Prostate gland (tissue), 2 donors: ENCODE results near the gene SMIM15. TPM values are rescaled to one million over a fixed set of nuclear protein-coding genes. Genes with fewer than 3 reads are reported as not detected.
A peak's percentile ranks its signal among the peaks of the same experiment; 100 is the strongest.

Source experiments
- DNase-seq: peaks from one replicate; pipeline ENCODE4 v3.0.0-alpha.2; 2019; ENCODE audit warnings: low spot score
- H3K27ac ChIP-seq, 2 donors: fragments of 200-600 bp; sonication (generic); 2 replicates each; pipeline ENCODE4 v1.5.1; 2017 to 2019
- H3K27me3 ChIP-seq: fragments of 200-600 bp; sonication (generic); replicated peaks from 2 replicates; pipeline ENCODE4 v1.5.1; 2019; ENCODE audit not compliant: insufficient read depth
- H3K36me3 ChIP-seq, 2 donors: fragments of 200-600 bp; sonication (generic); 1 replicate in 1 of 2; 2 replicates in 1 of 2; pipeline versions ENCODE4 v1.5.1 to v1.8.1; 2017 to 2019
- H3K4me1 ChIP-seq: fragments of 200-600 bp; sonication (generic); replicated peaks from 2 replicates; pipeline ENCODE4 v1.5.1; 2019
- H3K4me3 ChIP-seq, 2 donors: fragments of 200-600 bp; sonication (generic); 2 replicates each; pipeline ENCODE4 v1.5.1; 2017 to 2019
- H3K9me3 ChIP-seq: fragments of 200-600 bp; sonication (generic); 2 replicates; pipeline ENCODE4 v1.5.1; 2017
- POLR2A ChIP-seq: fragments of 450-650 bp; IDR thresholded peaks from one replicate; pipeline ENCODE4 v1.6.1; 2016; ENCODE audit warnings: antibody characterized with exemption, mild to moderate bottlenecking
- POLR2AphosphoS5 ChIP-seq: sonication (generic); formaldehyde crosslinking; IDR thresholded peaks from one replicate; pipeline ENCODE4 v1.6.1; 2017; ENCODE audit warnings: antibody characterized with exemption
- WGBS: methylation state at CpG from one replicate; pipeline ENCODE4 v1.1.5; 2018; 5-methylcytosine and 5-hydroxymethylcytosine counted together
- intact Hi-C: fragments of 100-400 bp; cut with DNase I; formaldehyde crosslinking; loops from one replicate; pipeline ENCODE4 v1.14.2; 2022
- total RNA-seq, 2 donors: library from RNA; depleted of rRNA; stranded (reverse); fragments of >200 nt; gene quantifications; one replicate each; pipeline ENCODE4 v1.1.0, GENCODE V29; 2016
- TF ChIP-seq, protein P1 (sequence below), 4 experiments: fragments of 200-600 bp in 2 of 4; fragments of 450-650 bp in 2 of 4; sonication (generic) in 2 of 4; IDR thresholded peaks; 1 replicate in 3 of 4; 2 replicates in 1 of 4; pipeline ENCODE4 v1.5.1; 2016 to 2019; ENCODE audit warnings: antibody characterized with exemption in 4 of 4, mild to moderate bottlenecking in 2 of 4, moderate library complexity in 2 of 4

Gene SMIM15
- total RNA-seq, 2 donors from 2014 or later = 30.0 to 53.1 TPM

DNA sequence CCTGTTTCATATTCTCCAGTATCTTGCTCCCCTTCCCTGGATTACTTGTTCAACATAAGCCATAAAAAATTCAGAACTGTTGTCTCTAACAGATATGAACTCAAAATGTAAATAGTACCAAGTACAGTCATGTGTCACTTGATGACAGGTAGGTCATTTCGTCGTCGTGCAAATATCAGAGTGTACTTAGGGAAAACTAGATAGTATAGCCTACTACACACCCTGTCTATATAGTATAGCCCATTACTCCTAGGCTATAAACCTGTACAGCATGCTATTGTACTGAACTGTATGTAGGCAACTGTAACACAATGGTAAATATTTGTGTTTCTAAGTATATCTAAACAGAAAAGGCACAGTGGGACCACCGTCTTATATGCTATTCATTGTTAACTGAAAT lies 39.1 kb downstream of the SMIM15 start:
- intact Hi-C loops = no loop called here
- no peak for TF ChIP-seq POLR2A
- peak; percentile 39 for TF ChIP-seq POLR2AphosphoS5
- TF ChIP-seq, protein P1, sequence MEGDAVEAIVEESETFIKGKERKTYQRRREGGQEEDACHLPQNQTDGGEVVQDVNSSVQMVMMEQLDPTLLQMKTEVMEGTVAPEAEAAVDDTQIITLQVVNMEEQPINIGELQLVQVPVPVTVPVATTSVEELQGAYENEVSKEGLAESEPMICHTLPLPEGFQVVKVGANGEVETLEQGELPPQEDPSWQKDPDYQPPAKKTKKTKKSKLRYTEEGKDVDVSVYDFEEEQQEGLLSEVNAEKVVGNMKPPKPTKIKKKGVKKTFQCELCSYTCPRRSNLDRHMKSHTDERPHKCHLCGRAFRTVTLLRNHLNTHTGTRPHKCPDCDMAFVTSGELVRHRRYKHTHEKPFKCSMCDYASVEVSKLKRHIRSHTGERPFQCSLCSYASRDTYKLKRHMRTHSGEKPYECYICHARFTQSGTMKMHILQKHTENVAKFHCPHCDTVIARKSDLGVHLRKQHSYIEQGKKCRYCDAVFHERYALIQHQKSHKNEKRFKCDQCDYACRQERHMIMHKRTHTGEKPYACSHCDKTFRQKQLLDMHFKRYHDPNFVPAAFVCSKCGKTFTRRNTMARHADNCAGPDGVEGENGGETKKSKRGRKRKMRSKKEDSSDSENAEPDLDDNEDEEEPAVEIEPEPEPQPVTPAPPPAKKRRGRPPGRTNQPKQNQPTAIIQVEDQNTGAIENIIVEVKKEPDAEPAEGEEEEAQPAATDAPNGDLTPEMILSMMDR (IDR thresholded peaks at IDR 0.05) = no peak
- 45% methylated on average over 4 of the region's 4 CpGs for WGBS
- no peak for DNase-seq
- Histone ChIP-seq H3K4me3 (no peak overlapping the region), H3K4me1 (no peaks in the 10 kb centered on the region), H3K9me3 (no peaks in the 10 kb centered on the region), H3K27ac (no peak overlapping the region), H3K27me3 (no peaks in the 10 kb centered on the region), H3K36me3 (no peaks in the 10 kb centered on the region)

DNA sequence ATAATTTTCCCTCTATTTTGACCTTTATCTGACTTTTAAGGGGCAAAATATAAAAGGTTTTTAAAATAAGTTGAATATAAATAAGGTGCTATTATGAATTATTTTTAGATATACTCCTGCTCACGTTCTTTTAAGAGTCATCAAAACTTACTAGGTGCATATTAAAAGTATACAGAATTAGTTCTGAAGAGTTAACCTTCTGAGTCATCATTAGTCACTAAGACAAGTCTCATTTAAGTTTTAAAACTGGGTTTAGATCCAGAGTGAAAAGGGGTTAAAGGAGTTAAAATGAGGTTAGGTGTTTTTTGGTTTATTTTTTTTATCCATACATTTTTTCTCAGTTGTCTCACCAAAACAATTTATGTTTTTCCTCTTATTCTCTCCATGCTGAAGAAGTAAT lies 41.7 kb downstream of the SMIM15 start:
- Histone ChIP-seq H3K27ac (no peak overlapping the region), H3K27me3 (no peaks in the 10 kb centered on the region), H3K4me3 (no peak overlapping the region), H3K4me1 (no peaks in the 10 kb centered on the region), H3K36me3 (no peaks in the 10 kb centered on the region), H3K9me3 (no peaks in the 10 kb centered on the region)
- intact Hi-C loops = no loop called here
- no peak for DNase-seq
- WGBS = 79% methylated on average over 1 of the region's 1 CpG
- TF ChIP-seq, protein P1 (IDR thresholded peaks at IDR 0.05) = no peak
- TF ChIP-seq POLR2AphosphoS5 (no peak), POLR2A (no peak)

DNA sequence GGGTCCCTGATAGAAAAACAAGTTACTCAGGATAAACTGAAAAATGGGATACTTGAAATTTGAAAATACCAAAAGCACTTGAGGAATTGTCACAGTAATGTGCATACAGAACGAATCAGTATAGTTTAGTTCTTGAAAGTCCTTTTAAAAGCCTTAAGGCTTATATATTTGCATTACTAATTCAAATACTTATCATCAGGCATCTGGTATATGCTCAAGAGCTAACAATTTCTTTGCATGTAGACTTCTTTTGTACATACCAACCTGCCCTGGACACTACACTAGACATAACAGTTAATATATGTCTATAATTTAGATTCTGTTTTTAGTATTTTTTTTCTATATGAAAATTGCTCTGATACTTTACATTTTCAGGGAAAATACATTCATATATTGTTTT lies 43.2 kb downstream of the SMIM15 start:
- H3K4me3 ChIP-seq = no peak overlapping the region
- WGBS = 78% methylated on average over 1 of the region's 1 CpG
- no peak for TF ChIP-seq POLR2AphosphoS5
- TF ChIP-seq, protein P1 (IDR thresholded peaks at IDR 0.05) = no peak
- TF ChIP-seq POLR2A = no peak
- no peaks in the 10 kb centered on the region for H3K9me3 ChIP-seq
- H3K36me3 ChIP-seq = no peaks in the 10 kb centered on the region
- DNase-seq = no peak
- intact Hi-C loops = no loop called here
- no peaks in the 10 kb centered on the region for H3K4me1 ChIP-seq
- H3K27ac ChIP-seq = no peak overlapping the region
- no peaks in the 10 kb centered on the region for H3K27me3 ChIP-seq

DNA sequence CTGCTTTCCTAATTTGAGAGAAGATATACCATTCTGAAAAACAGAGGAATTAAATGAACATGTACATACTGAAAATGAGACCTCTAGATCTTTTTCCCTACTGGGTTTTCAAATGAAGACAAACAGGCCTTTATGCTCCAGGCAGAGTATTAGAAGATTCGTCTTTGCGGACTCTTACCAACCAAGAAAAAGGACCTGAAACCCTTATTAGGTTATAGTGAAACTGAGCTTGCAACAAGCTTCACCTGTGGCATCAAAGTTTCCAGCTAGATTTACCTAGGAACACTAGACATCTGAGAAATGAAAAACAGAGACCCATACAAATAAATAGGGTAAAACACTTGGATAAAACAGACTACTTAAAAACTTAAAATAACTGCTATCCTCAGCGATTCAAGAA lies 46.3 kb downstream of the SMIM15 start:
- TF ChIP-seq POLR2A (no peak), POLR2AphosphoS5 (no peak)
- TF ChIP-seq, protein P1 (IDR thresholded peaks at IDR 0.05) = no peak
- no peaks in the 10 kb centered on the region for H3K36me3 ChIP-seq
- no peaks in the 10 kb centered on the region for H3K9me3 ChIP-seq
- H3K4me3 ChIP-seq = no peak overlapping the region
- intact Hi-C loops = no loop called here
- no peak overlapping the region for H3K27ac ChIP-seq
- no peaks in the 10 kb centered on the region for H3K4me1 ChIP-seq
- WGBS = 98% methylated on average over 3 of the region's 3 CpGs
- no peak for DNase-seq
- no peaks in the 10 kb centered on the region for H3K27me3 ChIP-seq

DNA sequence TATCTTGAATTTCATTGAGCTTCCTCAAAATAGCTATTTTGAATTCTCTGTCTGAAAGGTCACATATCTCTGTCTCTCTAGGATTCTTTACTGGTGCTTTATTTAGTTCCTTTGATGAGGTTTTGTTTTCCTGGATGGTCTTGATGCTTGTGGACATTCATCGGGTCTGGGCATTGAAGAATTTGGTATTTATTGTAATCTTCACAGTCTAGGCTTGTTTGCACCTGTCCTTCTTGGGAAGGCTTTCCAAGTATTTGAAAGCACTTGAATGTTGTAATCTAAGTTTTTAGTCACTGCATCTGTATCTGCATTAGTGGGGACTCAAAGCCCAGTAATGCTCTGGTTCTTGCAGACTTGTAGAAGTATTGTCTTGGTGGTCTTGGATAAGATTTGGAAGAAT lies 47.8 kb downstream of the SMIM15 start:
- 50% methylated on average over 1 of the region's 1 CpG for WGBS
- no peaks in the 10 kb centered on the region for H3K4me1 ChIP-seq
- H3K27me3 ChIP-seq = no peaks in the 10 kb centered on the region
- H3K36me3 ChIP-seq = no peaks in the 10 kb centered on the region
- intact Hi-C loops = no loop called here
- no peak overlapping the region for H3K27ac ChIP-seq
- H3K4me3 ChIP-seq = no peak overlapping the region
- no peaks in the 10 kb centered on the region for H3K9me3 ChIP-seq
- DNase-seq = no peak
- TF ChIP-seq, protein P1 (IDR thresholded peaks at IDR 0.05) = no peak
- TF ChIP-seq POLR2AphosphoS5 (no peak), POLR2A (no peak)

Other genes with a start within 250 kb of the SMIM15 start
- gene ERCC8, start 217.4 kb downstream of the SMIM15 start, total RNA-seq = 10 to 100 TPM; 12.3 to 12.5 TPM
- 10 to 100 TPM; 16.6 to 17.9 TPM for gene NDUFAF2, start 217.3 kb downstream of the SMIM15 start, total RNA-seq
- 10 to 100 TPM in 1 of 2 donors, 1 to 10 TPM in 1; 8.7 to 13.7 TPM for gene ZSWIM6, start 169.8 kb upstream of the SMIM15 start, total RNA-seq